A673 (cell line): ENCODE results near the gene MICAL2. TPM values are rescaled to one million over a fixed set of nuclear protein-coding genes. Genes with fewer than 3 reads are reported as not detected.

Experiments used
- BruUV-seq: library from RNA; stranded (reverse); fragments of 400-500 nt; replicated peaks from 2 replicates; lab custom pipeline; 2021; lab: Mats Ljungman, UMichigan
- CTCF ChIA-PET: fragments of 300-600 bp; sonication (Branson Sonifier 250); formaldehyde crosslinking; loops from one replicate; lab custom pipeline; 2022; ENCODE audit warnings: antibody characterized with exemption; lab: Charles Lee
- POLR2A ChIA-PET: fragments of 300-600 bp; sonication (Branson Sonifier 250); formaldehyde crosslinking; loops from one replicate; lab custom pipeline; 2022; ENCODE audit warnings: antibody characterized with exemption; ENCODE audit not compliant: low non-redundant PET; lab: Charles Lee
- DNase-seq: peaks from one replicate; pipeline ENCODE4 v3.0.0-alpha.2; 2015; ENCODE audit warnings: low spot score
- H3K27ac ChIP-seq: fragments of 200-600 bp; sonication (generic); 2 replicates; pipeline ENCODE4 v1.5.1; 2016; ENCODE audit warnings: mixed run types, low read depth, mild to moderate bottlenecking, mixed read lengths, antibody characterized with exemption, low read length; ENCODE audit not compliant: poor library complexity, severe bottlenecking
- H3K27me3 ChIP-seq: fragments of 200-600 bp; sonication (generic); replicated peaks from 2 replicates; pipeline ENCODE4 v1.6.1; 2017; ENCODE audit warnings: mixed run types, low read depth, mild to moderate bottlenecking, mixed read lengths, antibody characterized with exemption, low read length; ENCODE audit not compliant: insufficient read depth, poor library complexity
- H3K36me3 ChIP-seq: fragments of 200-600 bp; sonication (generic); 2 replicates; pipeline ENCODE4 v1.6.1; 2016; ENCODE audit warnings: mixed run types, mild to moderate bottlenecking, mixed read lengths, antibody characterized with exemption, low read length; ENCODE audit not compliant: insufficient read depth, poor library complexity, severe bottlenecking
- H3K4me1 ChIP-seq: fragments of 200-600 bp; sonication (generic); 2 replicates; pipeline ENCODE4 v1.6.1; 2017; ENCODE audit warnings: mixed run types, mild to moderate bottlenecking, mixed read lengths, antibody characterized with exemption, low read length; ENCODE audit not compliant: insufficient read depth, poor library complexity, severe bottlenecking
- H3K4me3 ChIP-seq: fragments of 200-600 bp; sonication (generic); 2 replicates; pipeline ENCODE4 v1.5.1; 2016; ENCODE audit warnings: low read depth, mixed run types, mild to moderate bottlenecking, mixed read lengths, low read length; ENCODE audit not compliant: poor library complexity, severe bottlenecking
- H3K9me3 ChIP-seq: fragments of 200-600 bp; sonication (generic); 2 replicates; pipeline ENCODE4 v1.6.1; 2016; ENCODE audit warnings: mixed run types, low read depth, mild to moderate bottlenecking, mixed read lengths, antibody characterized with exemption, low read length; ENCODE audit not compliant: poor library complexity, severe bottlenecking
- EZH2 ChIP-seq: fragments of 200-600 bp; sonication (generic); IDR thresholded peaks from 2 replicates; pipeline ENCODE4 v1.6.1; 2017; ENCODE audit warnings: borderline replicate concordance, low read depth, mild to moderate bottlenecking, mixed read lengths, antibody characterized with exemption, low read length; ENCODE audit not compliant: poor library complexity, severe bottlenecking
- intact Hi-C: fragments of 100-400 bp; cut with micrococcal nuclease; formaldehyde crosslinking; loops from one replicate; pipeline ENCODE4 v1.10.0; 2022; ENCODE audit not compliant: unreplicated experiment
- total RNA-seq: library from RNA; stranded (reverse); gene quantifications from 2 replicates; pipeline ENCODE4 v1.2.3, GENCODE V29; 2021
- TF ChIP-seq, protein P1 (sequence below): fragments of 300-800, 200-600 bp; sonication (generic); conservative IDR thresholded peaks from 2 replicates; pipeline ENCODE4 v1.5.1; 2017; ENCODE audit warnings: low read depth, mild to moderate bottlenecking, antibody characterized with exemption, low read length, moderate library complexity, mixed read lengths

Gene MICAL2
- total RNA-seq, 1 experiment from 2014 or later: 1.1 TPM

DNA sequence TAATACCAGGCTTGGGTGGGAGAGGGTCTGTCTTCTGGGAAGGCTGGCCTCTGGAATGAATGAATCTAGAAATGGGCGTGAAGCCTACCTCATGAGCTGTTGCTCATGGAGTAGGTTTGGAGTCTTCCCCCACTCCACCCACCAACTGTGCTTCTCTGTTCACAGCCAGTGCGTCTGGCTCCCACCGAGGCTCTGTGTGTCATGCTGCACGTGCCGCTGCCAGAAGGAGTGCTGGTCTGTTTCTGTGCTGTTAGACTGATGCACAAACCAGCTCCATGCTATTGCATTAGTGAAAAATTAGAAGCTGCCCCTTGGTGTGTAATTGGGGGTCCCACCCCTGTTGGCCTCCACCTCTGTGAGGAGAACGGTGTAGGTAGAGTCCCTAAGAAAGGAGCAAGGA, 134.7 kb downstream of the MICAL2 start:
- H3K9me3 ChIP-seq: no peaks in the 10 kb centered on the region
- CTCF ChIA-PET: no interaction called here
- H3K4me3 ChIP-seq: no peak overlapping the region
- no peak for TF ChIP-seq EZH2
- TF ChIP-seq, protein P1, sequence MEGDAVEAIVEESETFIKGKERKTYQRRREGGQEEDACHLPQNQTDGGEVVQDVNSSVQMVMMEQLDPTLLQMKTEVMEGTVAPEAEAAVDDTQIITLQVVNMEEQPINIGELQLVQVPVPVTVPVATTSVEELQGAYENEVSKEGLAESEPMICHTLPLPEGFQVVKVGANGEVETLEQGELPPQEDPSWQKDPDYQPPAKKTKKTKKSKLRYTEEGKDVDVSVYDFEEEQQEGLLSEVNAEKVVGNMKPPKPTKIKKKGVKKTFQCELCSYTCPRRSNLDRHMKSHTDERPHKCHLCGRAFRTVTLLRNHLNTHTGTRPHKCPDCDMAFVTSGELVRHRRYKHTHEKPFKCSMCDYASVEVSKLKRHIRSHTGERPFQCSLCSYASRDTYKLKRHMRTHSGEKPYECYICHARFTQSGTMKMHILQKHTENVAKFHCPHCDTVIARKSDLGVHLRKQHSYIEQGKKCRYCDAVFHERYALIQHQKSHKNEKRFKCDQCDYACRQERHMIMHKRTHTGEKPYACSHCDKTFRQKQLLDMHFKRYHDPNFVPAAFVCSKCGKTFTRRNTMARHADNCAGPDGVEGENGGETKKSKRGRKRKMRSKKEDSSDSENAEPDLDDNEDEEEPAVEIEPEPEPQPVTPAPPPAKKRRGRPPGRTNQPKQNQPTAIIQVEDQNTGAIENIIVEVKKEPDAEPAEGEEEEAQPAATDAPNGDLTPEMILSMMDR: no peak
- no peaks in the 10 kb centered on the region for H3K27me3 ChIP-seq
- DNase-seq: no peak
- POLR2A ChIA-PET: no interaction called here
- H3K4me1 ChIP-seq: no peaks in the 10 kb centered on the region
- H3K36me3 ChIP-seq: no peaks in the 10 kb centered on the region
- BruUV-seq: no TSS peak
- intact Hi-C loops: no loop called here
- no peak overlapping the region for H3K27ac ChIP-seq

DNA sequence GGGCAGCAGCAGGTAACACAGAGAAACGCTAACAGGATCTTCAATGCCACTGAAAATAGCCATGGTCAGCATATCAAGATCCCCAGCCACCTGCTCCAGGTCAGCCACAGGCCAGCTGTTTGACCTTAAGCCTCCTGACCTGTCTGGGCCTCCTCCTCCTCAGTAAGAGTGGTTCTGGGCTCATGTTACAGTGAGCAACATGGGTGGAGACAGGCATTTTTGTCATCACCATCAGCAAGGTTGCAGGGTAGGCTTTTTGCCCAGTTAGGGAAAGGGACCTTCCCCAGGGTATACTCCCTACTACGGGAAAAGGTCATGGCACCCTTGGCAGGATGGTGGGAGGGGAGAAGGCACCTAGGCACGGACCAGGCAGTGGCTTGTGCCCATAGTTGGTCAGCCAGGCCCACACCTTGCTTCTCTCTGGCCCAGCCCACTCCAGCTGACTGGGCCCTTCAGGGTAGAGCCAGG, 135.2 kb downstream of the MICAL2 start:
- Histone ChIP-seq H3K4me3 (no peak overlapping the region), H3K36me3 (no peaks in the 10 kb centered on the region), H3K9me3 (no peaks in the 10 kb centered on the region), H3K27ac (no peak overlapping the region), H3K27me3 (no peaks in the 10 kb centered on the region), H3K4me1 (no peaks in the 10 kb centered on the region)
- ChIA-PET CTCF (no interaction called here), POLR2A (no interaction called here)
- no peak for DNase-seq
- intact Hi-C loops: no loop called here
- BruUV-seq: no TSS peak
- TF ChIP-seq EZH2: no peak
- TF ChIP-seq, protein P1: no peak

DNA sequence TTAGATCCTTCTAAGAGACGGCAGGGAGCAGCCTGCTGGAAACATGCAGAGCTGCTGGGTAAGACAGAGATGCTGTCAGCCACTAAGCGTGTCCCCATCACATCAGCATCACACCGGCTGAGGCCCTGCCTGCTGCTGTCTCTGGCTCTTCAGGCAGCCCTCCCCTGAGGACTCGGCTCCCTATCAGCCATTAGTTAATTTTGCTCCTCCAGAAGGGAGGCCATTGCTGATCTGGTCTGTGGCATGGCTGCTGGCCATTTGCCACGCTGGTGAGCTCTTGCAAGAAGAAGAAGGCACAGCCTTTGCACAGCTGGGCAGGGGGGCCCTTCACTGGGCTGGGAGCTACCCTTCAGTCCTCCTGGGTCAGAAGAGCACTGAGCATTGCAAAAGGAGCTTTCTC, 135.8 kb downstream of the MICAL2 start:
- ChIA-PET POLR2A (no interaction called here), CTCF (no interaction called here)
- Histone ChIP-seq H3K27ac (no peak overlapping the region), H3K27me3 (no peaks in the 10 kb centered on the region), H3K36me3 (no peaks in the 10 kb centered on the region), H3K4me1 (no peaks in the 10 kb centered on the region), H3K4me3 (no peak overlapping the region), H3K9me3 (no peaks in the 10 kb centered on the region)
- DNase-seq: no peak
- intact Hi-C loops: no loop called here
- TF ChIP-seq EZH2: no peak
- TF ChIP-seq, protein P1: no peak
- no TSS peak for BruUV-seq
